ENCODE data around the gene CTXN1.

DNA sequence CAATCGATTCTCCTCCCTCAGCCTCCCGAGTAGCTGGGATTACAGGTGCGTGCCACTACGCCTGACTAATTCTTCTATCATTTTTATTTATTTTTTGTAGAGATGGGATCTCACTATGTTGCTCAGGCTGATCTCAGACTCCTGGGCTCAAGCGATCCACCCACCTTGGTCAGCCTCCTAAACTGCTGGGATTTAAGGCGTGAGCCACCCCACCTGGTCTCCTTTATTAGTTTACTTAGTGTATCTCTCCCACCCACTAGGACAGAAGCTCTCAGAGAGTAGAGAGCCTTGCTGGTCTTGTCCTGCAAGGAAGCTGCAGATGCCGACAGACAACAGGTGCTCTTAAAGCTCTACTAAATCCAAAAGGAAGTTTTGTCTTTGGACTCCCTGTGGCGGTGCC, 40.1 kb downstream of the CTXN1 start:
- TF ChIP-seq, protein P1, sequence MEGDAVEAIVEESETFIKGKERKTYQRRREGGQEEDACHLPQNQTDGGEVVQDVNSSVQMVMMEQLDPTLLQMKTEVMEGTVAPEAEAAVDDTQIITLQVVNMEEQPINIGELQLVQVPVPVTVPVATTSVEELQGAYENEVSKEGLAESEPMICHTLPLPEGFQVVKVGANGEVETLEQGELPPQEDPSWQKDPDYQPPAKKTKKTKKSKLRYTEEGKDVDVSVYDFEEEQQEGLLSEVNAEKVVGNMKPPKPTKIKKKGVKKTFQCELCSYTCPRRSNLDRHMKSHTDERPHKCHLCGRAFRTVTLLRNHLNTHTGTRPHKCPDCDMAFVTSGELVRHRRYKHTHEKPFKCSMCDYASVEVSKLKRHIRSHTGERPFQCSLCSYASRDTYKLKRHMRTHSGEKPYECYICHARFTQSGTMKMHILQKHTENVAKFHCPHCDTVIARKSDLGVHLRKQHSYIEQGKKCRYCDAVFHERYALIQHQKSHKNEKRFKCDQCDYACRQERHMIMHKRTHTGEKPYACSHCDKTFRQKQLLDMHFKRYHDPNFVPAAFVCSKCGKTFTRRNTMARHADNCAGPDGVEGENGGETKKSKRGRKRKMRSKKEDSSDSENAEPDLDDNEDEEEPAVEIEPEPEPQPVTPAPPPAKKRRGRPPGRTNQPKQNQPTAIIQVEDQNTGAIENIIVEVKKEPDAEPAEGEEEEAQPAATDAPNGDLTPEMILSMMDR (conservative IDR thresholded peaks at IDR 0.05), result no peak
- TF ChIP-seq EZH2 (IDR thresholded peaks at IDR 0.05; ENCODE audit: low read depth), result no peak
